Activated T-helper 9 cell treated with anti-CD3 and anti-CD28 coated beads, Interleukin-2, amount 50 U/mL, for 16 hours (primary cell): ENCODE data around the gene CCDC60.
"Not testable (repeated sequence)": the region's sequence is repeated elsewhere in the genome, so short reads cannot be mapped to it uniquely, and the experiment has no call there.

Experiments
- DNase-seq: peaks from one replicate; pipeline ENCODE4 v3.0.0-alpha.2; 2020; ENCODE audit warnings: low read depth

CCDC60 gene

DNA sequence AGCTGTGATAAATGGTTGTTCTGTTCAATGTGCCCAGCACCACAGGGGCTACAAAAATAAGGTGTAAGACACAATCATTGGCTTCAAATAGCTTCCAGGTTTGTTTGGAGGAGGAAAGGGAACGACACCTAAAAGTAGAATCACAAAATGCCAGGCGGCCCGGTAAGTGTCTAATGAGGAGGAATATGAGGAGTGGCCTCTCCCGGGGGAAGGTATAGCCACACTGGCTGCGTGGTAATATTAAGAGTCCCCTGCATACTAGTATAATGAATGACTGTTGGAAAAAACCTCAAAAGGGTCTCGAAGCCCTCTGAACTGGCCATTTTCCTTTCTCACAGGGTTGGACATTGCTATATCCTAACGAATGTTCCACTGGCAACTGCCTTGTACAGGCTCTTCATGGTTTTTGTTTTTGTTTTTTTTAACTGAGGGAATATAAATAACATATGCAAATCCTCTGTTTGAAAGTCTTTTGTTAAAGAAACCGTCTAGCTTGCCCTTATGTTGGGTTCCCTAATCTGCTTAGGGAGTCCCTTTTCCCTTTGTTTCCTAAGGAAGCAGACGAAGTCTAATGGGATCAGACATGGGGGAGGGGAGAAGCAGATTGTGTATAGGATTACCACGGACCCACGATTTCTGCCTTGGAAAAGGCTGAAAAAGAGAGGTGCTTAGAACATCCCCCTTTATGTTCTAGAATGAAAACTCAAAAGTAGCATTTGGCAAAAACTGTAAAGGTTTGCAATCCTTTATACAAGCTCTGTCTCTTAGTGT, 4.2 kb downstream of the CCDC60 start:
- DNase-seq: no peak

DNA sequence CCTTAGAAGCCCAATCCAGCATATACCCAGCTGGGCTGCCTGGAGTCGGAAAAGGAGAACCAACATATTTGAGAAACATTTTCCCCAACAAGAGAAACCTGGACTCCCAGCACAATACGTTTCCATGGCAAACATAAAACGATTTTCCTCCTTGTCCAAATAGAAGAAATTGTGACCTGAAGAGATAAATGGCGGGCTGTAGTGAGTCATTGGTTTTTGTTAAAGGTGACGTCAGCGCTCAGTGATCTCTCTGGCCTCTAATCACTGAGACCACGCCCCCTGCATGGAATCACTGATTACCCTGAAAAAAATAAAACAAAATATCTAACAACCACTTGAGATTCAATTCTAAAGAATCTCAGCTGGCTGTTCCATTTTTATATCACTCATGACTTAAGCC, 6.0 kb downstream of the CCDC60 start:
- DNase-seq: no peak

DNA sequence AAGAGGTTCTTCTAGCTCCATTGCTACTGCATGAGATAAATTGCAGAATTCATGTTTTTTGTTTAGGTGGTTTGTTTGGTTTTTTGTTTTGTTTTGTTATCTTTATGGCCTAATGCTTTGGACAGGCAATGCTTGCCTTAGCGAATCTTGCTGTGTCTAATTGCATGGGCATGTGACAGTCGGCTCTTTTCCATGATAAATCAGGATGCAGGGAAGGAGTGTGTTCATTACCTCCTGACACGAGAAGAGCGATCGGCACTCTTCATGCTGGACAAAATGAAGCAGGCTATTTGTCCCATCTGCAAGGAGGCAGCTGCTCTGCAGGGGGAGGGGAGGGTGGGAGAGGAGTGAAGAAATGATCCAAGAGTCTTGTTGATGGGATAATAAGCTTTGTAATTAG, 6.5 kb downstream of the CCDC60 start:
- DNase-seq: no peak

DNA sequence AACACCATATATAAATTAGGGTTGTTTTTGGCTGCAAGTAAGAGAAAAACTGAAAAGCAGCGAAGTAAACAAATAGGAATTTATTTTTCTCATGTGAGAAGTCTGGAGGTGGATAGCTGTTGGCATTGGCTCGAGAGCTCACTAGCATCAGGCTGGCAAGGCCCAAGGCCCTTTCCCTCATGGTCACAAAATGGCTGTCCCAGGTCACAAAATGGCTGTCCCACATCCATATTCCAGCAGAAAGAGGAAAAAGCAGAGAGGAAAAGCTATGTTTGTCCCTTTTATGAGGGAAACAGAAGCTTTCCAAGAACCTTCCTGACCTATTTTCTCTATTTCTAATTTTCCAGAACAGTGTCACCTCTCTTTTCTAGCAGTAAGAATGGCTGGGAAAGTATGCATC, 7.5 kb downstream of the CCDC60 start:
- no peak for DNase-seq

DNA sequence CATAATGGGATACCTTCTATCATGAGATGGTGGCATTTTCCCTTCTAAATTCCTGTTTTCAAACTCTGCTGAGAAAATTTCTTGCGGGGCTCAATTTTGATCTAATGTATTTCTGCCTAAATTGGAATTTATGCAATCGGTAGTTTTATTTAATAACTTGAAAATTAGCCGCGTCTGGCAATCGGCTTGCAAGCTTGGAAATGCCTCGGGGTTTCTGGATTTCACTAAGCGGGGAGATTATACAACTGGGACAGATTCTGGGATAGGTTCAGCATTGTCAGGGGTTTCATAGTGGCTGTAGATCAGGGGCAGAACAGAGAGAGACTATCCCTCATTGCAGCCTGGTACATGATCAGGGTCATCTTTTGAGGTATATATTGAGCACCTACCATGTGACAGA, 8.6 kb downstream of the CCDC60 start:
- no peak for DNase-seq

DNA sequence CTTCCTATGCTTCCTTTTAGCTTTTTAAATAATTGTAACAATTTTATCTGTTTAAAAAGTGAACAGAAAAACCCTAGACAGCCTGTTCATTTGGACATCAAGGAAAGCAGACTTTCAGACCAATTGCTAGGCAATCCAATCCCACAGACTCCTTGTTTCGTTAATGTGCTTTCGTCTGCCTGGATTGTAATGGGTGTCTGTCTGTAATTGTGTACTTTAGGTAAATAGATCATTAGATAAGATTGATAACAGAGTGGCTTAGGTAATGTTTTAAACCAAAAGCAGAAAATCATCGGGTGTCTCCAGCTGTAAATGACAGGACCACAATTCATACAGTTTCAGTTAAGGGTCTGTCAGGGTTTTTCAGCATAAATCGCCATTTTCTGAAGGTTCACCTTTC, 19.6 kb downstream of the CCDC60 start:
- no peak for DNase-seq

DNA sequence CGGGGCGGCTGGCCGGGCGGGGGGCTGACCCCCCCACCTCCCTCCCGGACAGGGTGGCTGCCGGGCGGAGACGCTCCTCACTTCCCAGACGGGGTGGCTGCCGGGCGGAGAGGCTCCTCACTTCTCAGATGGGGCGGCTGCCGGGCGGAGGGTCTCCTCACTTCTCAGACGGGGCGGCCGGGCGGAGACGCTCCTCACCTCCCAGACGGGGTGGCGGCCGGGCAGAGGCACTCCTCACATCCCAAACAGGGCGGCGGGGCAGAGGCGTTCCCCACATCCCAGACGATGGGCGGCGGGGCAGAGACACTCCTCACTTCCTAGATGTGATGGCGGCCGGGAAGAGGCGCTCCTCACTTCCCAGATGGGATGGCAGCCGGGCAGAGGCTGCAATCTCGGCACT, 25.8 kb downstream of the CCDC60 start:
- not testable (repeated sequence) for DNase-seq

DNA sequence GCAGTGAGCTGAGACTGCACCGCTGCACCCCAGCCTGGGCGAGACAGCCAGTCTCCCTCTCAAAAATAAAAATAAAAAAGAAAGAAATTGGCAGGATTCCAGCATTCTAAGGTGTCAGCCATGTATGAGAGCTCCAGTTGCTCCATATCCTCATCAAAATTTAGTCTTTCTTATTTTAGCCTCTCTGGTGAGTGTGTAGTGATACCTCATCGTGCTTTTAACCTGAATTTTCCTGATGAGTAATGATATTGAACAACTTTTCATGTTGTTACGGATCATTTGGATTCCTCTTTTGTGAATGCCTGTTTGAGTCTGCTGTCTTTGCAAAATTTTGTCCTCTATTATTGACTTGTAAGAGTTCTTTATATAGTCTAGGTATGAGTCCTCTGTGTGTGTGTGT, 28.5 kb downstream of the CCDC60 start:
- DNase-seq: no peak

DNA sequence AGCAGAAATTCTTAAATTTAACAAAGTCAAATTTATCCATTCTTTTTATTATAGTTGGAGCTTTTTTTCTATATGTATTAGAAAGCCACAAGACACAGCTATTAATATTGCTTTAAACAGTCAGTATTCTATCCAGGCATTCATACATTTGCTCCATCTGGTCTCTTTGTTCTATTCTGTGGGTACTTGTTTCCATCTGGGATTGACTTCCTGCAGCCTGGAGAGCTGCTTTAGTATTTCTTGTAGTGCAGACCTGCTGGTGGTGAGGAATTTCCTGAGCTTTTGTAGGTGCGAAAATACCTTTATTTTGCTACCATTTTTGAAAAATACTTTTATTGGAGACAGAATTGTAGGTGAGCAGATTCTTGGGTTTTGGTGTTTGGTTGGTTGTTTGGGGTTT, 29.0 kb downstream of the CCDC60 start:
- DNase-seq: no peak

DNA sequence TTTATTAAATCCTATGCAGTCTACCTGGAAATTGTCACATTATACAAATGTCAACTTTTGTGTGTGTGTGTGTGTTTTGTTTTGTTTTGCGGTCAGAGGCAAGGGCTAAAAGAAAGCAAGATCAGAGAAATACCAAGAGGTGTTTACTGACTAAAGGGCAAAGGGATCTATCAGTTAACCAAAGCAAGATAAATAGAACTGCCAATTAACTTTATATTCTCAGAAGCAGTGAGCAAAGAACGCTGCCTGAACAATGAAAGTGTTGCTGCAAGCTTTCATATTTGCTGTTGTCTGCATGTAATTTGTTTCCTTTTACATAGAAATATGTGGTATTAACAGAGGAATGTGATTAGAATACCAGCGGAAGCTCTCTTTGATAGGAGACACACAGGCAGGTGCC, 30.9 kb downstream of the CCDC60 start:
- no peak for DNase-seq

DNA sequence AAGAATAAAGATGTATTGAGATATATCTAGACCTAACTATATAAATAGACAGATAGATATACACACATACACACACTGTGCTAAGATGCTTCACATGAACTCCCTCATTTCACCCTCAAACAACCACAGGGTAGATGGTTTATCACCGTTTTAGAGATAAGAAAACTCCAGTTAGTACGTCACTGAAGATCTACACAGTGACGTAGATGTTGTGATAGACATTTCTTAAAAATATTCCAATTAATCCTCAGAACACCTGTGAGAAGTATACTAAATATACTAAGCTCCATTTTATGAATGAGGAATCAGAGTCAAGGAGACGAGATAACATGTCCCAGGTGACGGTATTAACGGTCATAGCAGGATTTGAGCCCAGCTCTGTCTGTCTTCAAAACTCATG, 31.5 kb downstream of the CCDC60 start:
- DNase-seq: no peak

DNA sequence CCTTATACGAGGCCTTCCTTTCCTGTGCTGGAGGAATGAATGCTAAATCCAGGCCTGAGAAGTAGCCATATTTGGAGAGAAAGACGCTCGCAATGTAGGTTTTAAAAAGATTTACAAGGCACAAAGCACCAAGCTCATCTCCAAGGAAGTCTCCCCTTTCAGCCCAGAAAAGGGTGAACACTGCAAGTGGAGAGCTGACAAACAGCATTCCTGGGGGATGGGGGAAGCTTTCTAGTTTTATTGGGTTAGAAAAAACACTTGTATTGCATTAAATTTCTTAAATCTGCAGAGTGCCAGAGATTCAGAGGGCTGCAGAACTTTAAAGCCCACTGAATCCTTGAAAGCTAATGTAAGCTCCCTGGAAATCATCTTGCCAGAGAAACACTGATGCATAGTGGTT, 34.6 kb downstream of the CCDC60 start:
- DNase-seq: no peak

DNA sequence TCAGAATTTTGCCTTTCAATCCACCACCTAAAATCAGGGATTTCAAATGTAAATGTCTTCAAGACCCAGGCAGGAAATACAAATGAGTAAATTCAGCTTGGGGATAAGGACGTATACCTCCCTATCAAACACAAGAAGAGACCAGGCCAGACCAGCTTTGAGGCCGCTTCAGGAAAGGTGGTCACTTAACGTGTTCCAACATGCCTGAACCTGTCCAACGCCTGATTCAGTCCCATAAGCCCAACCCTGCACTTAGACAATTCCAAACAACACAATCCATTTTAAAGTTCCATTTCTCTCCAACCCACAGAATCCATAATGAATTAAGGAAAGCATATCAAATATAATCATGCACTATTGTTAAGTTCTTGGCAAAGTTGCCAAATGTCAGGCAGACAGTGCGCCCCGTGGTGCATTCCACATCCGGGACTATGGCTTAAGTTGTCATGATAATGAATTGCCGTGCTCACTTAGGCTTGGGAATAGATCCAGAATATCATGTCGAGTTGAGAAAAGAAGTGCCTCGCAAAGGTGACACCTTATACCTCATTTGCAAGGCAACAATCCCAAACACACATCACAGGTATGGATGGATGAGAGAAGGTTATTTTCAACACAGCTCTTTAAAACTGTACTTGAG, 35.5 kb downstream of the CCDC60 start:
- no peak for DNase-seq

DNA sequence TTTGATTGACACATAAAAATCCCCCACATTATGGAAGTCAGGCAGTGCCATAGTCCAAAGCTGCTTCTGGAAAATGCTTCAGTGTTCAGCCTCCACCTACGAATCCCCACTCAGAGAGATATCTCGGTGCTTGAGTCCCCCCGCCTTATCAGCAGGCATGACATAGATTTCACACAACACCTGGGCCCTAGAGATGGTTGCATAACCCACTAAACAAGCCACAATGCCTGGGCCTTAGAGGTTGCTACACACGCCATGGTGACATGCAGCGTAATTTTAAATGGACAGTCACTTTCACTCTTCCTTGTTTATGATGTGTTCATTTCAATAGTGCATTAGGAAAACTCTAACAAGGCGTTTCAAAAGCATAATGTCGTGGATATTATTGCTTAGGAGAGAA, 38.0 kb downstream of the CCDC60 start:
- no peak for DNase-seq

DNA sequence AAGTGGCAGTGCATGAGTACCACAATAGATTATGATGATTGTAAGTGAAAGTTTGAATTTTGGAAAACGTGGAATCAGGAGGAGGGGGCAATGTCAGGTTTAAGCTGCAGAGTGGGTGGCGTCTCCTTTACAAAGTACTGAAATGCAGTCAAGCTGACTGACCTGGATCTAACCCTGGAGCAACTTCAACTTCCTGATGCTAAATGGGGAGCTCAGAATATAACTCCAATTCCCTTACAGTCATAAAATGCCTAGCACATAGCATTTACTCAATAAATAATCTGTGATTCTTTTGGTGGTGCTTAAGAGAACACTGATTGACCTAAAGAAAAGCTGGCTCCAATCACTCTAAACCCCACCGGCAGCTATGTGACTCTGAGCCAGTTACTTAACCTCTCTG, 38.5 kb downstream of the CCDC60 start:
- DNase-seq: no peak

DNA sequence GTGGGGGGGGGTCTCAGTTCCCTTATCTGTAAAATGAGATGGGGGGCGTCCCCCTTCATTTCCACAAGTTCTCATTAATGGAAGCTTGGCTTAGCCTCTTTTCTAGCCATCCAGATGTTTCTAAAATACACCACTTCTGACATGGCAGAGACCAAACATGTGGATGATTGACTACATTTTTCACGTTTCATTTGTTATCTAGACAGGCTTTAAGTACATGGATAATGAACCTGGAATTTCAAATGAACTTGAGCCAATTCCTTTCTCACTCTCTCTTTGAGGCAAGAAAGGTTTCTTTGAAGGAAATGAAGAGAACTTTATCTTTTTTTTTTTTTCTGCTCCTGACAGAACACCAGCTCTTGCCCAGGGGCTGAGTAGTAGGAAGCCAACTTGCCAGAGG, 39.1 kb downstream of the CCDC60 start:
- DNase-seq: no peak

DNA sequence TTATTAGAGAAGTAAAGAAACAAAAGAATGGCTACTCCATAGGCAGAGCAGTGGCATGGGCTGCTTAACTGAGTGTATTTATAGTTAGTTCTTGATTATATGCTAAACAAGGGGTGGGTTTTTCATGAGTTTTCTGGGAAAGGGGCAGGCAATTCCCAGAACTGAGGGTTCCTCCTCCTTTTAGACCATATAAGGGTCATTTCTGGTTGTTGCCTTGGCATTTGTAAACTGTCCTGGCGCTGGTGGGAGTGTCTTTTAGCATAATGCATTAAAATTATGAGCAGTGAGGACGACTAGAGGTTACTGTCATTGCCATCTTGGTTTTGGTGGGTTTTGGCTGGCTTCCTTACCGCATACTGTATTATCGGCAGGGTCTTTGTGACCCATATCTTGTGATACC, 40.1 kb downstream of the CCDC60 start:
- DNase-seq: no peak

DNA sequence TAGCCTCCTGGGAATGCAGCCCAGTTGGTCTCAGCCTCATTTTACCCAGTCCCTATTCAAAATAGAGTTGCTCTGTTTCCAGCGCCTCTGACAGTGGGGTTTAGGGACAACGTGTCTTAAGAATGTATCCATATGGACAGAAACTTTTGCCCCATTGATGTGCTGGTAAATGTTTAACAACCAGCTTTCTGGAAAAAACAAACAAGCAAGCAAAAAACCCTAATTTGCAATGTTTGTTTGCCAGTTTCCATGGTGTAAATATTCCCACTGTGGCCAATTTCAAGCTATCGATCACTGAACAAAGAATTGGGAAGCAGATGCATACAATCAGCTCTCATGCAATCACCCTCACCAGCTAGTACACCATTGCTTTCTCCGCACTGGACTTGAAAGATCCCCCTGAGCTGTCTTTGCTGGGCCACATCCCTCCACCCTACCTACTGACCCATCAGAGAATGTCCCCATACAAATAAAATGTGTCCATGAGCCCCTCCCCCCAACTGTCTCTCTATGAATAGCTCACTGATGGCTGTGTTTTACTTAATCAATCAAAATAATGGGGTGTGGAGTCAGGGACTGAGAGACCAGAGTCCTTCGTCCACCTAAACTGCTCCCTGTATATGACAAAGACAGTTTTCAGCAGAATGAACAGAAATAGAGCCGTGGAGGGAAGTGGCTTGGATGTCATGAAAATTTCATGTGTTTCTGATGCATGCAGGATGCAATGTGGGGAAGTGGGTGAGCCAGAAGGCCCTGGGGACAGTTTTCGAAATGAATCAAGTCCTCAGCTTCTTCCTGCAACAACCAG, 40.8 kb downstream of the CCDC60 start:
- no peak for DNase-seq

DNA sequence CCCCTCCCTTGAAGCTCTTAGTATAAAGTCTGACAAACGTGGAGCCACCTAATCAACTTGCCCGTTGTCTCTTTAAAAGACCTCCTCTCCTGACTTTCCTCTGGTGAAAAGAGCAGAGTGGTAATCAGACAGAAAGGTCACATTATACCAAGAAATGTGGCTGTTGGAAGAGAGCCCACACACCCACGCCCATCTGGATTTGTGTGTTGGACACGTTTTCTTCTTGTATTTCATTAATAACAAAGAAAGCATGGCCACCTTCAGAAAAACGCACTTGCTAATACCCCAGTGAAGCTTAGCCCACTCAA, 41.3 kb downstream of the CCDC60 start:
- DNase-seq: no peak

DNA sequence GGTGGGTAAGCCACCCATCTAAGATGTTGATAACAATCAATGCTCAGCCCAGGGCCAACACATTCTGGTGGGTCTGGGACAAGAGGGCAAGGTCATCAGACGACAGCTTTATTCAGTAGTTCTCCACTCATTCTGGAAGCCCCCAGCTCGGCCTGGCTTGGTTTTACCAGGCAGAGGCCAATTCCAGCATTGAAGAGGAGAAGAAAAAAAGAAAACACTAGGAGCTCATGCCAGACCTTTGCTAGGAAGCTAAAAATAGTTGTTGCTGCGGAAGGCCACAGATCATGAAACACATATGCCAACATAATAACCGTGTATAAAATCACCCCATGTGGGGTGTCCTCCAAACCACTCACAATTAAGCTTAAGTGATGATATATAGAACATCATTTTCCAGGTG, 44.4 kb downstream of the CCDC60 start:
- no peak for DNase-seq

DNA sequence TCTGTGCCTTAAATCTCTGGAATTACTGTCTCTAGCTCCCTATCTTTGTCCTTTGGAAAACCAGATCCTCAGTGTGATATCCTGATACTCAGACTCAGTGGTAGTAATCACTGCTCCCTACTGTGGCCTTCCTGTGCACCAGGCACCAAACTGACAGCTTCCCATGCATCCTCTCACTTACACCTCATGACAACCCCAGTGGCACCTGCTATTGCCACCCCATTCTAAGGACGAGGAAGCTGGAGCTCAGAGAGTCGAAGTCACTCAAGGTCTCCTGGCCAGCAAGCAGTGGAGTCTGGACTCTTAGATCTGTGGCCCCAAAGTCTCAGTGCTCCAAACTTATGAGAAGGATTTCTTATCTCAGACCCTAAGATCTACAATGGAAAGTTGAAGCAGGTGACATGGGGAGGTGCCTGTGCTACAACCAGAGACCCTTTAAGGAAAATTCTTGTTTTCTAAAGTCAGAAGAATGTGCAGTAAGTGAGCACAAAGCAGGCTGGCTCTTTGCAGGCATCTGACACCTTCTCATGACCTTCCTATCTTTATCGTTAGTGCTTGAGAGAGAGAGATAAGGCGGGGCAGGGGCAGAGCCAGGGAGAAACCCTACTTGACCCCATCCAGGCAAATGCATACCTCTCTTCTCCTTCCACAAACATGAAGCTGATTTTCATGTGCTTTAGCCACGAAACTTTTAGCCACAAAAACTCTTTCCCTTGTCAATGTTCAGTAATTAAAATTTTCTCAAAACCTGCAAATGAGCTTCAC, 47.1 kb downstream of the CCDC60 start:
- DNase-seq: no peak

DNA sequence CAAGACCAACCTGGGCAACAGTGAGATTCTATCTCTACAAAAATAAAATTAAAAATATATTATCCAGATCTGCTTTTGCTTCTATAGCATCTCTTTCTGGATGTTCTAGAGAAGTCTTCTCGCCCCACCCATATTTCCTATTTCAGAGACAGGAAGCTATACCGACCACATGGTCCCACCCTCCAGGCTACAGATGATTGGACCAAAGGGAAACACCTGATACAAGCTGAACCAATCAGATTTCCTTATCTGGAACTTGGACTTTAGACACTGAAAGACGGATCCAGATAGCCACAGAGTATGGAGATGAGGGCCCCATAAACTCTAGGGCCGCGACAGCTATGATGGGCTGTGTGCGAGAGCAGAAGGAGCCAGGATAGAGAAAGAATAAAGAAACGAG, 48.7 kb downstream of the CCDC60 start:
- DNase-seq: no peak

DNA sequence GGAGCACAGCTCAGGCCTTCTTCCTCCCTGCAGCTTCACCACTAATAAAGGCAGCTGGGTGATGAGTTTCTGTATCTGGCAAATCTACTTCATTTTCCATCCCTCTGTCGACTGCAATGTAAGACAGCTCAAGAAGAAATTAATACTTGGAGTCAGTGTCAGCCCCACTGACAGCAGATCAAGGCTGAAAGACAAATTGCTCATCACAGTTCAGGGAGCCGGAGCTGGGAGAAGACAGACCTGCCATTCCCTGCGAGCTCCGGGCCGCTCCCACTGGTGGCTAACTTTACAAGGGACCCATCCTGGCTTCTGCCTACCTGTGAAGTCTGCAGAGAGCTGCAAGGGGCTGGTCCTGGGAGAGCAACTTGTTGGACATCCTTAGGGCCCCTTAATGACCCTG, 49.8 kb downstream of the CCDC60 start:
- DNase-seq: no peak
